ENCODE data around the gene MAP4K4.

DNA sequence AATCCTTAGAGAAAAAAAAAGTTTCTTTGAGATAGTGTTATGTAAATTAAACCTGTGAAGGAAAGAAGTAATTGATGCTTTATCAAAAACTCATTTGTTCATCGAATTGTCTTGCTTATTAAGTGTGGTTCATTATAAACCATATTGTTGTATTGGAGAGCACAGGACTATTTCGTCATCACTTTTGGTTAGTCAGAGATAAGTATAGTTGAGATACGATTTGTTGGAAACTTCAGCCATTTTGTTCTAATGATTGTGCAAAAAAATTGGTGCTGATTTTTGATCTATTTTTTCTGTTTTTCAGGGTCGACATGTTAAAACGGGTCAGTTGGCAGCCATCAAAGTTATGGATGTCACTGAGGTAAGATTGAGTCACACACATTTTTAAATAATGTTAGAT is 92.9 kb downstream of the MAP4K4 start:
- TF ChIP-seq, protein P1, sequence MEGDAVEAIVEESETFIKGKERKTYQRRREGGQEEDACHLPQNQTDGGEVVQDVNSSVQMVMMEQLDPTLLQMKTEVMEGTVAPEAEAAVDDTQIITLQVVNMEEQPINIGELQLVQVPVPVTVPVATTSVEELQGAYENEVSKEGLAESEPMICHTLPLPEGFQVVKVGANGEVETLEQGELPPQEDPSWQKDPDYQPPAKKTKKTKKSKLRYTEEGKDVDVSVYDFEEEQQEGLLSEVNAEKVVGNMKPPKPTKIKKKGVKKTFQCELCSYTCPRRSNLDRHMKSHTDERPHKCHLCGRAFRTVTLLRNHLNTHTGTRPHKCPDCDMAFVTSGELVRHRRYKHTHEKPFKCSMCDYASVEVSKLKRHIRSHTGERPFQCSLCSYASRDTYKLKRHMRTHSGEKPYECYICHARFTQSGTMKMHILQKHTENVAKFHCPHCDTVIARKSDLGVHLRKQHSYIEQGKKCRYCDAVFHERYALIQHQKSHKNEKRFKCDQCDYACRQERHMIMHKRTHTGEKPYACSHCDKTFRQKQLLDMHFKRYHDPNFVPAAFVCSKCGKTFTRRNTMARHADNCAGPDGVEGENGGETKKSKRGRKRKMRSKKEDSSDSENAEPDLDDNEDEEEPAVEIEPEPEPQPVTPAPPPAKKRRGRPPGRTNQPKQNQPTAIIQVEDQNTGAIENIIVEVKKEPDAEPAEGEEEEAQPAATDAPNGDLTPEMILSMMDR (IDR thresholded peaks at IDR 0.05; ENCODE audit: borderline replicate concordance, extremely low read depth, low read length, poor library complexity, severe bottlenecking) = no peak
- no peak for TF ChIP-seq EZH2 (IDR thresholded peaks at IDR 0.05; ENCODE audit: borderline replicate concordance, low read depth, low read length, severe bottlenecking)

All from DND-41 (cell line).